ENCODE measurements around the gene IL33. TPM values are rescaled to one million over a fixed set of nuclear protein-coding genes. Genes with fewer than 3 reads are reported as not detected.

Gene IL33
- polyA plus RNA-seq, 1 donor (not counting 4 experiments of a cell fraction or from before 2014, with no cell fraction given), result 7.8 TPM

GRCh38 chr9:6277417-6277816 is 61.8 kb downstream of the IL33 start:
- dilution Hi-C loops (cut with MboI; ENCODE audit: extremely low pct_ligation_motif_present, low sequenced_read_pairs), result no loop called here

GRCh38 chr9:6301858-6302257 is 86.3 kb downstream of the IL33 start:
- FAIRE-seq (no peak), DNase-seq (ENCODE audit: low read depth, low spot score) (no peak)
- H3K9ac ChIP-seq (ENCODE audit: control insufficient read depth, extremely low read depth, insufficient read depth, low read length), result no peak overlapping the region
- dilution Hi-C loops (cut with MboI; ENCODE audit: extremely low pct_ligation_motif_present, low sequenced_read_pairs), result loop anchor here (25.0 kb wide), 1 partner anchor 90 kb away; the partner anchor contains the start of gene IL33
- no peak overlapping the region for H3K4me2 ChIP-seq (ENCODE audit: control insufficient read depth, extremely low read depth, insufficient read depth, low read depth, low read length)
- no peak overlapping the region for H3K4me3 ChIP-seq (ENCODE audit: control insufficient read depth in 2 of 3, extremely low read depth in 1 of 3, insufficient read depth in 2 of 3, low read depth in 1 of 3, low read length in 3 of 3)
- H3K4me1 ChIP-seq (ENCODE audit: control insufficient read depth, extremely low read depth, insufficient read depth, low read length), result peaks cover 9% of the 10 kb centered on the region
- TF ChIP-seq EZH2 (IDR thresholded peaks at IDR 0.05; ENCODE audit: low read length), result no peak
- no peak for TF ChIP-seq CTCF (optimal IDR thresholded peaks at IDR 0.05 in 1 of 3, IDR thresholded peaks at IDR 0.05 in 1 of 3, conservative IDR thresholded peaks at IDR 0.05 in 1 of 3; ENCODE audit: extremely low read depth in 1 of 3, insufficient read depth in 2 of 3, low read length in 3 of 3)
- peak overlapping the region; percentile 47 for H2AFZ ChIP-seq (ENCODE audit: control insufficient read depth, low read length)
- no peaks in the 10 kb centered on the region for H3K9me1 ChIP-seq (ENCODE audit: control insufficient read depth, extremely low read depth, insufficient read depth, low read length)
- H3K36me3 ChIP-seq (ENCODE audit: control insufficient read depth in 2 of 2, extremely low read depth in 1 of 2, insufficient read depth in 2 of 2, low read length in 2 of 2), result no peaks in the 10 kb centered on the region
- no peaks in the 10 kb centered on the region for H3K9me3 ChIP-seq (ENCODE audit: control insufficient read depth, low read depth, low read length)
- H3K27me3 ChIP-seq (ENCODE audit: control insufficient read depth, extremely low read depth, insufficient read depth, low read length), result no peaks in the 10 kb centered on the region
- H3K79me2 ChIP-seq (ENCODE audit: control insufficient read depth, insufficient read depth, low read length), result no peaks in the 10 kb centered on the region
- no peak overlapping the region for H3K27ac ChIP-seq (ENCODE audit: control insufficient read depth, insufficient read depth, low read length)
- H4K20me1 ChIP-seq (ENCODE audit: control insufficient read depth, extremely low read depth, insufficient read depth, low read length), result no peaks in the 10 kb centered on the region

More at GRCh38 chr9:6277417-6277816, 61.8 kb downstream of the IL33 start:
- no peaks in the 10 kb centered on the region for H3K36me3 ChIP-seq (ENCODE audit: control insufficient read depth in 2 of 2, extremely low read depth in 1 of 2, insufficient read depth in 2 of 2, low read length in 2 of 2)
- H2AFZ ChIP-seq (ENCODE audit: control insufficient read depth, low read length), result no peak overlapping the region
- no peak for DNase-seq (ENCODE audit: low read depth, low spot score)
- TF ChIP-seq CTCF (optimal IDR thresholded peaks at IDR 0.05 in 1 of 3, IDR thresholded peaks at IDR 0.05 in 1 of 3, conservative IDR thresholded peaks at IDR 0.05 in 1 of 3; ENCODE audit: extremely low read depth in 1 of 3, insufficient read depth in 2 of 3, low read length in 3 of 3) (no peak), EZH2 (IDR thresholded peaks at IDR 0.05; ENCODE audit: low read length) (no peak)
- no peaks in the 10 kb centered on the region for H3K4me1 ChIP-seq (ENCODE audit: control insufficient read depth, extremely low read depth, insufficient read depth, low read length)
- H4K20me1 ChIP-seq (ENCODE audit: control insufficient read depth, extremely low read depth, insufficient read depth, low read length), result no peaks in the 10 kb centered on the region
- H3K9me1 ChIP-seq (ENCODE audit: control insufficient read depth, extremely low read depth, insufficient read depth, low read length), result no peaks in the 10 kb centered on the region
- no peak overlapping the region for H3K4me3 ChIP-seq (ENCODE audit: control insufficient read depth in 2 of 3, extremely low read depth in 1 of 3, insufficient read depth in 2 of 3, low read depth in 1 of 3, low read length in 3 of 3)
- no peak overlapping the region for H3K4me2 ChIP-seq (ENCODE audit: control insufficient read depth, extremely low read depth, insufficient read depth, low read depth, low read length)
- H3K79me2 ChIP-seq (ENCODE audit: control insufficient read depth, insufficient read depth, low read length), result no peaks in the 10 kb centered on the region
- no peaks in the 10 kb centered on the region for H3K27me3 ChIP-seq (ENCODE audit: control insufficient read depth, extremely low read depth, insufficient read depth, low read length)
- no peak overlapping the region for H3K9ac ChIP-seq (ENCODE audit: control insufficient read depth, extremely low read depth, insufficient read depth, low read length)
- no peak for FAIRE-seq
- no peak overlapping the region for H3K27ac ChIP-seq (ENCODE audit: control insufficient read depth, insufficient read depth, low read length)
- no peaks in the 10 kb centered on the region for H3K9me3 ChIP-seq (ENCODE audit: control insufficient read depth, low read depth, low read length)

All from keratinocyte (primary cell).